T47D (cell line): ENCODE results near the gene GAL3ST2.
"Not testable (repeated sequence)": the region's sequence is repeated elsewhere in the genome, so short reads cannot be mapped to it uniquely, and the experiment has no call there.

Experiments
- DNase-seq, 2 experiments: peaks; one replicate each; pipeline versions ENCODE4 v3.0.0 to v3.0.0-alpha.2; 2011 to 2012; ENCODE audit warnings: low read depth in 1 of 2, low spot score in 1 of 2
- JUND ChIP-seq: IDR thresholded peaks from 2 replicates; pipeline ENCODE4 v1.6.1; 2012; ENCODE audit warnings: low read depth
- in situ Hi-C: cut with HindIII; loops from 2 replicates; pipeline ENCODE4 v1.10.0; 2016; ENCODE audit warnings: low sequenced_read_pairs, low pct_unique_long_range_greater_than_20kb

GAL3ST2 gene

GRCh38 chr2:241739177-241739576, 37.4 kb upstream of the GAL3ST2 start:
- no peak for TF ChIP-seq JUND
- DNase-seq: no peak
- in situ Hi-C loops: no loop called here

DNA sequence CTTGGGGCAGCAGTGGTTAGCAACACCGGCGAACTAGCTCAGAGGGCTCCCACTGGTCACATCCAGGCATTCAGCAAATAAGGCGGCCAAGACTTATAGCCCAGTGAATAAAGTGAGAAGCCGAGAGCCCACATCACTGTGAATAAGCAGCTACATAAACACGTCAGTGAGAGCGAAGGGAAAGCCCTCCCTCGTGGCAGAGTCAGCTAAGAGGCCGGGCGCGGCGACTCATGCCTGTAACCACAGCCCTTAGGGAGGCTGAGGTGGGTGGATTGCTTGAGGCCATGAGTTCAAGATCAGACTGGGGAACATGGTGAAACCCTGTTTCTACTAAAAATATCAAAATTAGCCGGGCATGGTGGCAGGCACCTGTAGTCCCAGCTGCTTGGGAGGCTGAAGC, 37.0 kb upstream of the GAL3ST2 start:
- no peak for TF ChIP-seq JUND

GRCh38 chr2:241741016-241741415, 35.6 kb upstream of the GAL3ST2 start:
- in situ Hi-C loops: no loop called here
- DNase-seq: peak in 1 of 2 experiments; percentile 35
- TF ChIP-seq JUND: no peak

More for the DNA sequence above, 37.0 kb upstream of the GAL3ST2 start:
- in situ Hi-C loops: no loop called here
- no peak for DNase-seq

- no peak for DNase-seq
- in situ Hi-C loops: no loop called here
- TF ChIP-seq JUND: no peak
These were observed 34.2 kb upstream of the GAL3ST2 start for GRCh38 chr2:241742320-241742939.

- DNase-seq, in situ Hi-C loops: not testable (repeated sequence)
These were observed 33.6 kb upstream of the GAL3ST2 start for GRCh38 chr2:241743008-241743407.

GRCh38 chr2:241743620-241744019, 33.0 kb upstream of the GAL3ST2 start:
- TF ChIP-seq JUND: no peak
- in situ Hi-C loops: no loop called here
- no peak for DNase-seq

DNA sequence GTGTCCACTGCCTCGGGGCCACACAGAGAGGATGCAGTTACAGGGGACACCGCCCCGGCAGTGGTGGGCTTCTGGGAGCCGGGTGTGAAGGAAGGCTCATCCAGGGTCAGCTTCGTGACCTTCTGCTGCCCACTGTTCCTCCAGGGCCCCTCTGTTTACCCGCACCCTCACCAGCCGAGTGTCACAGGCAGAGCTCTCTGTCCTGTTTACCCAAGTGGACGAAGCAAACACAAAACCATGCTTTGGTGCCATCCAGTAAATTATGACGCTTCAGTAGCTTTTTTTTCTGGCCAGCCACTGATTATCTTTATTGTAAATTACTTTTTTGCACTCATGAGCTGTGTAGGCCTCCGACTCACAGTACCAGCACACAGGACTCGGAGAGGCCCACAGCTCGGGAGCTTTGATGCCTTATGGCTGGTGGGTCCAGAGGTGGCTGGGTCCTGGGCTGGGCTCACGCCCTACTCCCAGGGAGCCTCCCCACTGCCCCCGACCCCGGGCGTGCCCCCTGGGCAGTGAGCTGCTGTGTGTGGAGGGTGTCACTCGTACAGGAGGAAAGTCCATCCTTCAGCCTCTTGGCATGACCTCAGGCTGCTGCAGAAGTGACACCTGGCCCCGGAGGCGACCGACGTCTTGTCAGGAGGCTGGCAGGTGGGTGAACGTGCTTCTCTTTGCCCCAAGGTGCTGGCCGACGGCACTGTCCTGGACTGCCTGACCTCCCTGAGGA, 32.4 kb upstream of the GAL3ST2 start:
- TF ChIP-seq JUND: no peak
- DNase-seq: no peak
- in situ Hi-C loops: no loop called here

DNA sequence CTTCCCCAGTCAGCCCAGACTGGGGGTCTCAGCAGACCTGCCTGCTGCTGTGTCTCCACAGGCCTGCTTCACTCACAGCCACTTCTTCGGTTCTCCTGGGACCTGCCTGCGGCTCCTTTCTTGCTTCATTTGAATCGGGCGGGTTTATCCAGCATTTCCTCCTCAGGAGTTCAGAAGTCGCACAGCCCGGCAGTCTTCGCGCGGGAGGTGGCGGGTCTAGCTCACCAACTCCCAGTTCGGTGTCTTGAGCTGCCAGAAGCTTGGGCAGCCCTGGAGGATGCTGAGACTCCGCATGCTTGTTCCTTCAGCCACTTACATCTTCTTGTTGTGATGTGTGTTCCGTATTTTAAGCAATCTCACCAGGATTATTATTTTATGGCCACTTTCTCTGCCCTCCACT, 31.3 kb upstream of the GAL3ST2 start:
- in situ Hi-C loops: no loop called here
- DNase-seq: no peak
- TF ChIP-seq JUND: no peak

GRCh38 chr2:241746084-241746483, 30.5 kb upstream of the GAL3ST2 start:
- in situ Hi-C loops: no loop called here
- DNase-seq: no peak
- no peak for TF ChIP-seq JUND

- no peak for DNase-seq
- in situ Hi-C loops: no loop called here
- TF ChIP-seq JUND: no peak
These were observed 28.0 kb upstream of the GAL3ST2 start for GRCh38 chr2:241748468-241749256.

GRCh38 chr2:241750076-241750840, 26.4 kb upstream of the GAL3ST2 start:
- no peak for TF ChIP-seq JUND
- in situ Hi-C loops: no loop called here
- no peak for DNase-seq

- in situ Hi-C loops: no loop called here
- no peak for DNase-seq
- TF ChIP-seq JUND: no peak
These were observed 25.5 kb upstream of the GAL3ST2 start for GRCh38 chr2:241751152-241751551.

DNA sequence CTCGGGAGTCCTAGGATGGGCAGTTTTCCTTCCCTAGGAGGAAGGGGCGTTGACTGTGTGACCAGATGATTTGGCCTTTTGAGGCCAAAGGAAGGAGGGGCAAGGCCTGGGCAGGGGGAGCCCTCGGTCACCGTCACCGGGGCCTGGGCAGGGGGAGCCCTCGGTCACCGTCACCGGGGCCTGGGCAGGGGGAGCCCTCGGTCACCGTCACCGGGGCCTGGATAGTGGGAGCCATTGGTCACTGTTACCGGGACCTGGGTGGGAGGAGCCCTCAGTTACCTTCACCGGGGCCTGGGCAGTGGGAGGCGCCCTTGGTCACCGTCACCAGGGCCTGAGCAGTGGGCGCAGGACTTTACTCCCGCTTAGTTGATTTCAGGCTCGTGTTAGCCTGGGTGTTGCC, 24.8 kb upstream of the GAL3ST2 start:
- DNase-seq: no peak
- TF ChIP-seq JUND: no peak
- in situ Hi-C loops: no loop called here
